ENCODE results near the gene ZNF574.
A peak's percentile ranks its signal among the peaks of the same experiment; 100 is the strongest.
"Not testable (repeated sequence)": the region's sequence is repeated elsewhere in the genome, so short reads cannot be mapped to it uniquely, and the experiment has no call there.

Gene ZNF574, protein sequence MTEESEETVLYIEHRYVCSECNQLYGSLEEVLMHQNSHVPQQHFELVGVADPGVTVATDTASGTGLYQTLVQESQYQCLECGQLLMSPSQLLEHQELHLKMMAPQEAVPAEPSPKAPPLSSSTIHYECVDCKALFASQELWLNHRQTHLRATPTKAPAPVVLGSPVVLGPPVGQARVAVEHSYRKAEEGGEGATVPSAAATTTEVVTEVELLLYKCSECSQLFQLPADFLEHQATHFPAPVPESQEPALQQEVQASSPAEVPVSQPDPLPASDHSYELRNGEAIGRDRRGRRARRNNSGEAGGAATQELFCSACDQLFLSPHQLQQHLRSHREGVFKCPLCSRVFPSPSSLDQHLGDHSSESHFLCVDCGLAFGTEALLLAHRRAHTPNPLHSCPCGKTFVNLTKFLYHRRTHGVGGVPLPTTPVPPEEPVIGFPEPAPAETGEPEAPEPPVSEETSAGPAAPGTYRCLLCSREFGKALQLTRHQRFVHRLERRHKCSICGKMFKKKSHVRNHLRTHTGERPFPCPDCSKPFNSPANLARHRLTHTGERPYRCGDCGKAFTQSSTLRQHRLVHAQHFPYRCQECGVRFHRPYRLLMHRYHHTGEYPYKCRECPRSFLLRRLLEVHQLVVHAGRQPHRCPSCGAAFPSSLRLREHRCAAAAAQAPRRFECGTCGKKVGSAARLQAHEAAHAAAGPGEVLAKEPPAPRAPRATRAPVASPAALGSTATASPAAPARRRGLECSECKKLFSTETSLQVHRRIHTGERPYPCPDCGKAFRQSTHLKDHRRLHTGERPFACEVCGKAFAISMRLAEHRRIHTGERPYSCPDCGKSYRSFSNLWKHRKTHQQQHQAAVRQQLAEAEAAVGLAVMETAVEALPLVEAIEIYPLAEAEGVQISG

DNA sequence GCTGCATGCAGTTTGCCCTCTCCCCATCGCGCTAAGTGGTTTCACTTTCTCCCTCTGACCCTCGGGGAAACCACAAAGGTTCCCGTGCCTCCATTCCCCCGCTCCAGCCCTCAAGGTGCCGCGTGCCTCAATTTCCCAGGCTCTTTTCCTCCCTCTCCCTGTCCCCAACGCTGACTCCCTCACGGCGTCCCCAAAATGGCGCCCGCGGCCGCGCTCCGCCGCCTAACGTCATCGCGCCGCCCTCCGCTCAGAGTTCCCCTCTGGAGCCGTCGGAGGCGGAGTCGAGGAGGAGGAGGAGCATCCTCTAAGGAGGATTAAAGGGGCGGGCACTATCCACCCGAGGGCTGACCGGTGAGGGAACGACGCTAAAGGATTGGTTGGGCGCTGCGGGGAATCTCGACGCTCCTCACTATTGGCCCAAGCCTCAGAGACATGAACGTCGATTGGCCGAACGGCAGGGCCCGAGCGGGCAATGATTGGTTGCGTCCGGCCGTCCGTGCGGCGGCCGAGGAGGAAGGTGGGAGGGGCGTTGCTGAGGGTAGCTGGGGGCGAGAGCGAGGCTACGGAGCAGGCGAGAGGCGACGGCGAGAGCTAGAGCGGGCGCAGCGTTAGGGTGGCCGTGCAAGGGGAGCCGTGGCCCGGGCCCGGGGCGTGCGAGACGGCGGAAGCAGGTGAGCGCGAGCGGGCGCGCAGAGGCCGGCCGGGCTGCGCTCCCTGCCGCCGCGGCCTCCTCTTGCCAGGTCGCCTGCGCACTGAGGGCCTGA is at the start of gene ZNF574:
Gene ZNF574, plus strand, starts transcription at position 551 of the 764 bp plus-strand sequence. CDS start 2,441 bp downstream, outside the sequence.
- DNase-seq (ENCODE audit: low spot score), result peak; percentile 99

DNA sequence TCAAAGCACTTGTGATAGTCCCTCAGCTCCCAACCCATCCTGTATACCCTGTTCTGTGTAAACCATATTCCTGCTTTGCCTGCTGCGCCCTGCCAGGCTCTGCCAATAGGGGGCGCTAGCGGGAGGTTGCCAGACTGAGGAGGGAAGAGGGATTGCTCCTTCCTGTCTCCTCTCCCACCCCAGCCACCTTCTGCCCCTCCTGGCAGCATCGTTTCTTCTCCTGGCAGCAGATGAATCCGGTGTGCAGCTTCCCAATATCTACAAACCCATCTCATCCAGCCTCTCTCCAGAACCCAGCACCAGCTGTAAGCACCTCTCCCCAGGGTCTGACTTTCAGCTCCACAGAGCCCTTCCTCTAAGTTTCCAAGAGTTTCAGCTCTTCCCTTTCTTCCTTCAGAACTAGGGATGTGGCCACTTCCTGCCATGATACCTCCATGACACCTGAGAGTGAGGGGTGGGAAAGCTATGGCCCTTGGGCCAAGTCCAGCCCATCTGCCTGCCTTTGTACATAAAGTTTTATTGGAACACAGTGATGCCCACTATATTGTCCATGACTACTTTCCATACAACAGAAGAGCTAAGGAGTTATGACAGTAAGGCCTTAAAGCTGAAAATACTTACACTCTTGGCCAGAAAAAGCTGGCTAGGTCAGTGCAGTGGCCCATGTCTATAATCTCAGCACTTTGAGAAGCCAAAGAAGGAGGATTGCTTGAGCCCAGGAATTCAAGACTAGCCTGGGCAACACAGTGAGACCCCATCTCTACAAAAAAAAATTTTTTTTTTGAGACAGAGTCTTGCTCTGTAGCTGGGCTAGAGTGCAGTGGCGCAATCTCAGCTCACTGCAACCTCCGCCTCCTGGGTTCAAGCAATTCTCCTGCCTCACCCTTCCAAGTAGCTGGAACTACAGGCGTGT is 47.4 kb upstream of the ZNF574 start:
- no peak for DNase-seq (ENCODE audit: low spot score)

DNA sequence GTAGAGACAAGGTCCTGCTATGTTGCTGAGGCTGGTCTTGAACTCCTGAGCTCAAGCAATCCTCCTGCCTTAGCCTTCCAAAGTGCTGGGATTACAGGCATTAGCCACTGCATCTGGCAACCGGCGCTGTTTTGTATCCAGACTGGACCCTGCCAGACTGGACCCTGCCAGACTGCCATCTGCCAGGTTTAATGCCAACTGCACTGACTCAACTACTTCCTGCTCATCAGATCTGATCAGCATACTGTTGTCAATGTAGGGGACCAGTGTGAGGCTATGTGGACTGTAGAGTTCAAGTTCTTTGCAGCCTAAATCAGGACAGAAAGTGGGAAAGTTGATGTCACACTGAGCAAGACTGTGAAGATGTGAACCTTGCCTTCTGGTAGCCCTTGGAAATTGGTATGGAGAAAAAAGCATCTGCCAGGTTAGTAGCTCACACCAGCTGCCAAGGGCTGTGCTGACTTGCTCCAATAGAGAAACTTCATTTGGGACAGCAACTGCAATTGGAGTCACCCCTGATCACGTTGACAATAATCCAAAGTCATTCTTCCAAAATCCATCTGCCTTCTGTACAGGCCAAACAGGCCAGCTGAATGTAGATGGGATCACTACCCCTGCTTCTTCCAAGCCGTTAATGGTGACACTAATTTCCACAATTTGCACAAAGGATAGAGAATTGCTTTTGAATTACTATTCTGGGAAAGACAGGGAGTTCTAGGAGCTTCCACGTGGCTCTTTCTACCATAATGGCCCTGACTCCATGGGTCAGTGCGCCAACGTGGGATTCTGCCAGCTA is 45.1 kb upstream of the ZNF574 start:
- DNase-seq (ENCODE audit: low spot score), result no peak

DNA sequence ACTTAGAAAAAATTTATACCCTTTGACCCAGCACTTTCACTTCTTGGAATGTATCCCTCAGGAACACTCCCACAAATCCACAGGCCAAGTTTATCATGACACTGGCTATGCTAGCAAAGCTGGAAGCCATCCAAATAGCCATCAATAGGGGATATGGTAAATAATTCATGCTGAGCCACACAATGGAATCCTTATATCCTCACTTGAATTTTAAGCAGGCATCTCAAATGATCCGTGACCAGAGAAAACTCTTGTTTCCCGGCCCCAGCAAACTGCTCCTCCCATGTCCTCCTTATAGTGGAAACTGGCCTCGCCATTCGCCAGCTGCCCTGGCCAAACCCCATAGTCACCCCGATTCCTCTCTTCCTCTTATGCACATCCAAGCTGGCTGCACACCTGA is 43.5 kb upstream of the ZNF574 start:
- DNase-seq (ENCODE audit: low spot score), result no peak

DNA sequence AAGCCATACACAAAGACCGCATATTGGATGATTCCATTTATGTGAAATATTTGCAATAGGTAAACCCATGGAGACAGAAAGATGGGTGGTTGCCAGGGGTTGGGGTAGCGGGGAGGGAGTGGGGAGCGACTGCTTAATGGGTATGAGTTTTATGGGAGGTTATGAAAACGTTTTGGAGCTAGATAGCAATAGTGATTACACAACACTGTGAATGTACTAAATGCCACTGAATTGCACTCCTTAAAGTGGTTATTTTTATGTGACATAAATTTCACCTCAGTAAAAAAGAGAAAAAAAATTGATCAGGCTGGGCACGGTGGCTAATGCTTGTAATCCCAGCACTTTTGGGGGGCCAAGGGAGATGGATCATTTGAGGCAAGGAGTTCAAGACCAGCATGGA is 42.6 kb upstream of the ZNF574 start:
- DNase-seq (ENCODE audit: low spot score), result no peak

DNA sequence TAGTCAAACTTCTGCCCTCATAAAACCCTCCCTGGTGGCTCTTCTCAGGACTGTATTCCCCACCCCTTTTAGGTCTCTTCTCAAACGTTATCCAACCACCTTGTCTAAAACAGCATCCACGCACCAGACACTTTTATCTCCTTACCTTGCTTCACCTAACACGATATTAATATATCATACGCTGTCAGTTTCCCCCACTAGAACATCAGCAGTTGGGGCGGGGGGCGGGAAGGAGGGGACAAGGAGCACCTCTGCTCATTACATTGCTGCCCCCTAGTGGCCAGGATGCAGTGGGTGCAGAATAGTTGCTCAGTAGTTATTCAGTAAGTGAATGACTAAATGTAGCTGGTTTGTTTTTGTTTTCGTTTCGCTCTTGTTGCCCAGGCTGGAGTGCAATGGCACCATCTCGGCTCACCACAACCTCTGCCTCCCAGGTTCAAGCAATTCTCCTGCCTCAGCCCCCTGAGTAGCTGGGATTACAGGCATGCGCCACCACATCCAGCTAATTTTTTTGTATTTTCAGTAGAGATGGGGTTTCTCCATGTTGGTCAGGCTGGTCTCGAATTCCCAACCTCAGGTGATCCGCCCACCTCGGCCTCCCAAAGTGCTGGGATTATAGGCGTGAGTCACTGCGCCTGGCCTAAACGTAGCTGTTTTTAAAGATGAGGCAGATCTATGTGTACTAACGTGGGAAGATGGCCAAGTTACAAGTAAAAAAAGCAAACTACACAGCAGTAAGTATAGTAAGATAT is 41.1 kb upstream of the ZNF574 start:
- DNase-seq (ENCODE audit: low spot score), result peak; percentile 74

DNA sequence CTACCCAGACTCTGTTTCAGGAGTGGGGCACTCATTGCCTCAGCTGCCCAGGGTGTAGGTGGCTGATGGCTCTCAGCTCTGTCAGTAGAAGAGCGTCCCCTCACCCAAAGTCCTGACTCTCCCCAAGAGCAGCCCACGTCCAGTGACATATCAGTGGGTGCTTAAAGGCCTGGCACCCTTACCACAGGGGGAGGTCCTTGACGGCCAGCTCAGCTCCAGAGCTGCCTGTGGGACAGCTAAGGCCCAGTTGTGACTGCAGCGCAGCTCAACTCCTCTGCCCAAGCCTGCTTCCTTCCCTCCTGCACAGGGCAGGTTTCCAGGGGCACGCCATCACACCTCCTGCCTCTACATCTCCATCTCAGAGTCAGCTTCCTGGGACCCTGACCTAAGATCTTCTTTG is 38.3 kb upstream of the ZNF574 start:
- no peak for DNase-seq (ENCODE audit: low spot score)

DNA sequence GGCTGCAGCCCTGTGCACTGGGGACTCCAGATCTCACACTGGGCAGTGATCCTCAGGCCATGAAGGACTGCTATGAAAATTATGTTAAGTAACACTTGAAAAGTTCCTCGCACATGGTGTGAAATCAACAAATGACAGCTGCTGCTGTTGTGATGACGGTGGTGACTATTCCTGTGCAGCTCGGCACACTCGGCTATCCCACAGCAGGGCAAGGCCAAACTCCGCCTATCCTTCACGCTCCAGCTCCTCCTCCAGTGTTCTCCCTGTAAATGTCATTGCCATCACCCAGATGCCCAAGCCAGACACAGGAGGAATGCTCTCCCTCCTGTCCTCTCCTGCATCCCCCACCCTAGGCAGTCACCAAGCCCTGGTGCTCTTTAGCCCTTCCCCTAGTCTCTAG is 37.3 kb upstream of the ZNF574 start:
- no peak for DNase-seq (ENCODE audit: low spot score)

DNA sequence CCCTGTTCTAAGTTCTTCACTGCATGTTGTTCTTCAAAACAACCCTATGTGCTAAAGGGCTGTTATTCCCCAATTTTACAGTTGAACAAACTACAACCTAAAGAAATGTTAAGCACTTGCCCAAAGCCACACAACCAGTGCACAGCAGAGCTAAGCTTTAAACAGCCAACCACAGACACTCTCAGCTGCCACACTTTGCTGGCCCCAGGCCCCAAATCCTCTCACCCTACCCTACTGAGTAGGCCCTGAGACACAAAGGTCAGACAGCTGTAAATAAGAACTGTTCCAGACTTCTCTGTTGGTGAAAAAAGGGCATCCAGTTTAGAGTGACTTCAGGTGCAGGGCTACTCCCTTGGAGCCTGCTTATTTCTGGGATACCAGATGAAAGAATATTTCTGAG is 35.9 kb upstream of the ZNF574 start:
- no peak for DNase-seq (ENCODE audit: low spot score)

DNA sequence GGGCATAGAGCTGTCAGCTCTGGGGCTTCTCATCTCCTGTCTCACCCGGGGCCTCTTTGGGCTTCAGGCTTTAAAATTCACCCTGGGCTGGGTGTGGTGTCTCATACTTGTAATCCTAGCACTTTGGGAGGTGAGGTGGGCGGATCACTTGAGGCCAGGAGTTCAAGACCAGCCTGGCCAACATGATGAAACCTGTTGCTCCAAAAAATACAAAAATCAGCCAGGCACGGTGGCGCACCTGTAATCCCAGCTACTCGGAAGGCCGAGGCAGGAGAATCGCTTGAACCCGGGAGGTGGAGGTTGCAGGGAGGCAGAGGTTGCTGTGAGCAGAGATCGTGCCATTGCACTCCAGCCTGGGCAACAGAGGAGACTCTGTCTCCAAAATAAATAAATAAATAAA is 35.5 kb upstream of the ZNF574 start:
- DNase-seq (ENCODE audit: low spot score), result not testable (repeated sequence)

DNA sequence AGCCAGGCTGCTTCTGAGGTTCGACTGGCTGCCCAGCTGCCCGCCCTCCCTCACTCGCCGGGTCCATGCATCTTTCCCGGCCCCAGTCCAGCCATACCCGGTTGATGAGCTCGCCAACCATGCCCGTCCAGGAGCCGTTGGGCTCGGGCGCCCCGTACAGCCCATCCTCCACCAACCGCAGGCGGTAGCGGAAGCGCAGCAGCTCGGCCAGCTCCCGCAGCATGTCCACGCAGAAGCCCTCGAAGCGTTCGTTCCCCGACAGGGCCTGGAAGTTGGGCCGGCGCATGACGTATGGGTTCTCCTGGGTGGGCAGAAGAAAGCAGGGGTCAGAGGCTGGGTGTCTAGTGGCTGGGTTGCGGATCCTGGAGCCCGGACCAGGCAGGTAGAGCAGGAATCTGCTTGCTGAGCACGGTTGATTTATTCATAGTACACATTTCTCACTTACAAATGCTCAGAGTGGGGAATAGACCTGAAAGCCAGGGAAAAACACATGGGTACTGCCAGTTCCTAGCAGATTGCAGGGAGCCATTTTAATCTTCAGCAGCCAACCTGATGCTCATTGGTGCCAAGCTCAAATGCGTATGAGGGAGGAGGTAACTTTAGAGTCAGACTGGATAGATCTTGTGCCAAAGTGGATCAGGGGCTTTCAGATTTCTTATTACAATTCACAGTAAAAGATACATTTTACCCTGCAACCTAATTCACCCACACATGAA is 33.4 kb upstream of the ZNF574 start:
- no peak for DNase-seq (ENCODE audit: low spot score)

DNA sequence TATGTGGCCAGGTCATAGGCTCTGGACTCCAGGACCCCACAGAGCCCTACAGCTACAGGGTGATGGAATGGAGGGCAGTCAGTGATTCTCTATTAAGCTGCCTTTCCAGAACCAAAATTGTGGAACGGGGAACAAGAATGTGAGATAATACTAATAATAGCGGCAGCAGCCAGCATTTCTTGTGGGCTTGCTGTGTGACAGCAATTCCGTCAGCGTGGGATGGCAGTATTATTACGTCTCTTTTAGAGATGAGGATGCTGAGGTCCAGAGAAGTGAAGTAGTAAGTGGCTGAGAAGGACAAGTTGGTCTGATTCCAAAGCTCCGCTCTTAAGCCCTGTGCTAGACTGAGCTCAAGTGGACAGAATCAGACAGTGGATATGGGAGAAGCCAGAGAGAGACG is 30.4 kb upstream of the ZNF574 start:
- no peak for DNase-seq (ENCODE audit: low spot score)

DNA sequence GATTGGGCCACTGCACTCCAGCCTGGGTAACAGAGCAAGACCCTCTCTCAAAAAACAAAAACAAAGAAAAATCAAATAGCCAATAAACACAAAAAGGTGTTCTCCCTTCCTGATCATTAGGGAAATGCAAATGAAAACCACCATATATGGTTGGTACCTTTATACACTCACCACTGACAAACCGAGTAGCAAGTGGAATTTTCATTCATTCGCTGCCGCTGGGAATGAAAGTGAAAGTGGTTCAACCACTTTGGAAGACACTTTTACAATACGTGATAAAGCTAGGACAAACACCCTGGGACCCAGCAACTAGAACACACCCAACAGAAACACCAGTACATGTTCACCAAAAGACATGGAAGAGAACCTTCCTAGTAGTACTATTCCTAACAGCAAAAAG is 27.0 kb upstream of the ZNF574 start:
- no peak for DNase-seq (ENCODE audit: low spot score)

DNA sequence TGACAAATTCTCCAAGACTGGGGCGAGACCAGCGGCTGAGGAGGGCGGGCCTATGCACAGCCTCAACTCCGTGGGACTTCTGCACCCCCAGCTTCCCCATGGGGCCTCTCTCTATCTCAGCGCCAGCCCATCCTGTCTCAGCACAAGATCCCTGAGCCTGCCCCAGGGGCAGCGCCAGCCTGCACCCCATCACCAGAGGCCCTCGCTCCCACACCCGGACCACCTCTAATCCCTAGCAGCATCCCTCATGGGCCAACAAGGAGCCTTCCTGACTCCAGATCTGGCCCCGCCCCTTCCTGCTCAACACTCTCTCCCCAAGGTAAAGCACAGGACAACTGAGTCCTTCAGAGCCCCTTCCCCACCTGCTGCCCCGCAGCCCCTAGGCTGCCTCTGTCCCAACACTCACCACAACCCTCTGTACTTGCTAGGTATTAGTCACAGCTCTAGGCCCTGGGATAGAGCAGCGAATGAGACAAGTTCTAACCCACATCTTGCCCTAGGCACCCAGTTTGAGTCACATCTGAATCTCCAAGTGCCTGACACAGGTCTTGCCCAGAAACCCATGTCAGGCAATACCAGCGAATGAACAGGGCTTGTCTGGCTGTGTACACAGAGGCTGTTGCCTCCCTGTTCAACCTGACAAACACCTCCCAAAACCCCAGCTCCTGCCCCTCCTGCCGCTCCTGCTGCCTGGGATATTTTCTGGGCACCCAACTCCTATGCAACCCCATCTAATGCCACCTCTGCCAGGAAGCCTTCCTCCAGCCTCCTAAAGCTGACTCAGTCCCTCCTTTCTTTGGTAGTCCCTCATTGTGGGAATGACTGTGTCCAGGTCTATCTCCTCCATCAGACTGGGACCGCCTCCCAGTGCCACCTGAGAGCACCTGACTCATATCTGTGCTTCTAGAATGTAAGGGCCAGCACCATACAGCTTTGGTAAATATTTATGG is 24.5 kb upstream of the ZNF574 start:
- no peak for DNase-seq (ENCODE audit: low spot score)

DNA sequence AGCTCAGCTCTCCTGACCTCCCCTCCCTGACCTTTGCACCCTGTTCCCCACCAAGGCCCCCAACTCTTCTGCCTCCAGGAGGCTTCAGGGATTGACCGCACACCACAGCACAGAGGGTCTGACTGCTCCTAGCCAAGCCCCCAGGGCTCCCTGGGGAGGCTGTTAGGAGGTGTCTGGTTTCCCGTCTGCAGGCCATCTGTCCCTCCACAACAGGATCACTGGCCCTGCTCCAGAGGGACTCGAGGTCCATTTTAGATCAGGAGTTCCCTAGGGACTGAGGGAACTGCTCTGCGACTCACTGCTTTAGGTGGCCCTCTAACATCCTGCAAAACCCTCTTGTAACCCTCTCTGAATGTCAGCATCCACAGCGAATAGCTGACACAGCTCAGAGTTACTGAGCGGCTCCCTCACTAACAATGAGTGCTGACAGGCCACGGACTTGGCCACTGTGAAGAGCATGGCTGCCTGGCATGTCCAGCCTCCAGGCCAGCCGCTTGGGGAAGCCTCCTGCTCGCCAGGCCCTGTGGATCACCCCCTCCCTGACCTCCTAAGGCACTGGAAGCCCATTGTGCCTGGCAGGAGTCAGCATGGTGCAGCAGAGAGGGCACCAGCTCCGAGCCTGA is 23.6 kb upstream of the ZNF574 start:
- DNase-seq (ENCODE audit: low spot score), result no peak

DNA sequence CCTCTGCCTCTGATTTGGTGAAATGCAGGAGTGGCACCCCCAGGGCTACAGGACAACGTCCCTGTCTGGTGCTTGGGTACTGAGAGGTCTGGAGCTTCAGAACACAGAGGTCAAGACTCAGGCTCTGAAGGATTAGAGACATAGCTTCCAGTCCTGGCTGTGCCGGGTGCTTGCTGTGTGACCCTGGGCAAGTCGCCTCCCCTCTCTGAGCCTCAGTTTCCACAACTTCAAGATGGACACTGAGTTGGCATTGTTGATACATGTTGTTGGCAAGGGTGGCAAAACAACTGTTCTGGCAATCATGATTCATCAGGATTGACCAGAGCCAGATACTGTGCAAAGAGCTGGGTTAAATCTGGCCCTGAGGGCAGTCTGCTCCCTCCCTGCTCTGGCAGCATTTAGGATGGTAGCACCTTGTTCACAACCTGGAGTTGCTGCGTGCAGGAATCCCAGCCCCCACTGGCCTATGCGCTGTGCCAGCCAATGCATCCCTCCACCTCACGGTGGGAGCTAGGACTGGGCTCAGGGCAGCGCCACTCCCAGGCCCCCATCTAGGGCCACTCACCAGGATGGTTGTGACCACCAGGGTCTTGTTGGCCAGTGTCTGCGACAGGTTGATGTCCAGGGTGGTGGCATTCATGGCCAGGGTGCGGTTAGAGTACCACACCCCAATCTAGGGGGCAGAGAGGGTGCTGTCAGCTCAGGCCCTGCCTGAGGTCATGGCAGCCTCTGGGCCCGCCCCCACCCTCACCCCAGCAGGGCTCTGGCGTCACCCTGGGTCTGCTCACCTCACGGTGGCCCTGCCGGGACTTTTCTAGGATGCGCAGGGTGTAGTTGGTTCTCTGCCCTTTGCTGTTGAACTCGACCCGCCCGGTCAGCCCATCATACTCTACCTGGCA is 22.7 kb upstream of the ZNF574 start:
- no peak for DNase-seq (ENCODE audit: low spot score)
